Measurements from ENCODE around the gene ZNF652.
A peak's percentile ranks its signal among the peaks of the same experiment; 100 is the strongest.

The ZNF652 gene

DNA sequence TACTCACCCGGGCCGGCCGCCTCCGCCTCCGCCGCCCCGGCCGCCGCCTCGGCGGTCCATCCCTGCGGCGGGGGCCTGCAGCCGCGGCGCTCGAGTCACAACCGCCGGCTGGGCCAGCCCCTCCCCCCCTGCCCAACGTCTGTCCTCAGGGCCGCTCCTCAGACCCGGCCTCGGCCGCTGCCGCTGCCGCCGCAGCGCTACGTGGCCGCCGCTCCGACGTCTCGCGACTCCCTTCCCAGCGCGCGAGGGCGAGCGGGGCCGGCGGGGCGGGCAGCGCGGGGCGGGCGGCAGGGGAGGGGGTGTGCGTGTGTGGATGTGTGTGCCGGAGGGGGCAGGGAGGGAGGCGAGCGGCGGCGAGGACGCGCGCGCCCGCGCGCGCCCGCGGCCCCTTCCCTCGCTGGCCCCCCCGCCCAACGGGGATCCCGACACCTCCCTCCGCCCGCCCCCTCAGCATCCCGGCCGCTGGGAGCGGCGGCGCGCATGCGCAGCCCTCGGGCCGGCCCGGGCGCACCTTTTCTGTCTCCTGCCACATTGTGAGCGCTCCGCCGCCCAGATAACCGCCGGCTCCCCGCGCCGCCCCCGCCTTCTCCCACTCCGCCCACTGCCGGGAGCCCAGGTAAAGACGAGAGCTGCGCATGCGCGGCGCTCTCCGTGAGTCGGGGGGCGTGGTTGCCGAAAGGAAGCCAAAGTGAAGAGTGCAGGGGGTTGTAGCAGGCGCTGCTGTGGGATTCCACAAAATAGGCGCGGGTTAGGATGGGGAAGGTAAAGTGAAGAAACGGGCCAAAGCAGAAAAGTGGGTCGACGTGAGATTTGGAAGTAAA is at the start of gene ZNF652:
ZNF652 (minus strand) TSS at position 349 of the 821 bp plus-strand sequence. CDS start 44,525 bp downstream, outside the sequence.
- peaks cover 50% of the 10 kb centered on the region for H3K4me1 Mint-ChIP-seq
- H3K27ac Mint-ChIP-seq, result peak within 1 kb of the TSS; percentile 82 to 95
- H3K4me3 Mint-ChIP-seq, result peak within 1 kb of the TSS; percentile 79 to 92
- H3K9me3 Mint-ChIP-seq, result no peaks in the 10 kb centered on the region
- H3K27me3 Mint-ChIP-seq, result no peaks in the 10 kb centered on the region
- DNase-seq (peak; percentile 87 to 91), ATAC-seq (peak; percentile 75)

DNA sequence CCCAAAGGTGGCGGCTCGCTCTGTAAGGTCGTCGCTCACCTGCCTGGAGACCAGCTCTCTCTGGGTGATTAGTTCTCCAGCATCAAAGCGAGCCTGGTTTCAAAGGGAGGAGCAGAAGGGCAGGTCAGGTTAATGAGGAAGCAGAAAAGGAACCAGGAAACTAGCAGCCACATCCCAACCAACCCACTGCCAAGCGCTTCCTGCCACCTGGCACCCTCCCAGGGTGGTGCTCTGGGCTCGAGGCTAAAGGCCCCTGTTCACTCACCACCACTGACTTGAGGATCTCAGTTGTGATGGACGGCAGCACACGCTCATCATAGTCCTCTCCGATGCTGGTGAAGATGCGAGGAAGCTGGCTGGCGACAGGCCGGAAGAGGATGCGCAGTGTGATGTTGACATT is 47.0 kb upstream of the ZNF652 start:
- Mint-ChIP-seq H3K9me3 (no peaks in the 10 kb centered on the region), H3K4me3 (no peak overlapping the region), H3K27me3 (no peaks in the 10 kb centered on the region), H3K4me1 (peaks cover 68% of the 10 kb centered on the region), H3K27ac (no peak overlapping the region)
- DNase-seq (no peak), ATAC-seq (no peak)

DNA sequence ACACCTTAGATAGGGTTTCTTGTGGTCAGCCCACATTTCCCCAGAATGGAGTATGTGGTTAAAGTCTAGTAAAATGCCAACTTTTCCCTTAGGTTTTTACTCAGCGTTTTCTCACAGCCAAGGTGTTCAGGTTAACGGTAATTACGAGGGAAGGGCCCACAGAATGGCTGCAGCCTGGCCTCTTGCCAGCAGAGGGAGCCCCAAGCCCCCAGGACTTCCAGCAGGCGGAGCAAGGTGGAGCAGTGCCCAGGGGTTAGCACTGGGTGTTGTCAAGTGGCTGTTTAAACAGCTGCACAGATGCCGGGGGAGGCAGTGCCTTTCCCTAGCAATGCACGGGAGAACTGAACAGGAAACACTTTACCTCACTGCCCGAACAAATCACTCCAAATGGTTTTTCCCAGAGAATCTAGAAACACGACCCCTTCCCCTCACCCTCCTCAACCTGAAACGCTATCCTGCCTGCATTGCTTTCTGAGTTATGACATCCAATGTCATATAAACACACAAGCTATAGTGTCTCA is 46.0 kb upstream of the ZNF652 start:
- DNase-seq, result peak; percentile 84 to 85
- ATAC-seq, result peak; percentile 93
- Mint-ChIP-seq H3K9me3 (no peaks in the 10 kb centered on the region), H3K27me3 (no peaks in the 10 kb centered on the region), H3K4me3 (no peak overlapping the region), H3K4me1 (peaks cover 65% of the 10 kb centered on the region), H3K27ac (no peak overlapping the region)

DNA sequence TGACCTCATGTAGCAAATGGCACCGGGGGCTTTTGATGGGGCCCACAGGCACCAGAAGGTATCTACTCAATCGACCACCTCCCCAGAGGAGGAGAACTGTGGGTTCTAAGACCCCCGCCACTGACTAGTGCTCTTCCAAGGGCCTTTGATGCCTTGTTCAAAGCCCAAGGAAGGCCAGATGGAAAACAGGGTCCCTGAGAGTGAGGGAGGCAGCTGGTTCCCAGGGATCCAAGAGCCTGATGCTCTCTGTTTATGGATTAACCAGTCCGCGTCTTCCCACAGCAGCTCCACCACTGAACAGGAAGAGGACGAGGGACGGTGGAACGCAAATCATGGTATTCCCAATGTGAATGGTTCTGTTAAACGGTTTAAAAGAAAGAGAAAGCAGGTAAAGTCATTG is 45.0 kb upstream of the ZNF652 start:
- Mint-ChIP-seq H3K4me3 (no peak overlapping the region), H3K27ac (no peak overlapping the region), H3K9me3 (no peaks in the 10 kb centered on the region), H3K4me1 (peaks cover 63% of the 10 kb centered on the region), H3K27me3 (no peaks in the 10 kb centered on the region)
- DNase-seq (no peak), ATAC-seq (no peak)

DNA sequence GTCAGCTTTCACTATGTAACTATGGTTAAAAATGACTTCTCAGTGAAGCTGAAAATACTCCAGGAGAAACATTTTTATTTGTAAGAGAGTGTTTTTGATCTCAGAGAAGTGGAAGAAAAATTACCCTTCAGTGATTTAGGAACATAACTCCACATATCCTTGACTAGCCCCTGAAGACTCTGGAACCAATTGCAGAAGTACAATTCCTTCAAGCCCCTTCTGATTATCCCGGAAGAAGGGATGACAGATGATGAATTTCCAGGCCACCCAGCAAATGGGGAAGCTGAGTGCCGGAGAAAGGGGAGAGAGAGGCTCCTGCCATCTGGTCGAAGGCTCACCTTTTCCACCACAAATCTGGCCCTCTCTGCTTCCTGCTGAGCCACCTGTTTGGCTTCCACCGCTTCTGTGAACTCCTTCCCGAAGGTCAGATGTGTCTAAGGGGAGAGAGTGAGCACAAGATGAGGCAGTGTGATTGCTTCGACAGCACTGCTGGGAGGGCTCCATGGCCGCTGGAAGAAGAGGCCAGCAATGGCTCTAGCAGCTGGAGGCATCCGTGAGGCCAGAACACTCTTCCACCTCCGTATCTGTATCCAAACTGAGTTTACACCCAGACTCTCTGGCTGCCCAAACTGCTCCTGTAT is 44.5 kb upstream of the ZNF652 start:
- Mint-ChIP-seq H3K27me3 (no peaks in the 10 kb centered on the region), H3K4me1 (peaks cover 57% of the 10 kb centered on the region), H3K27ac (no peak overlapping the region), H3K9me3 (no peaks in the 10 kb centered on the region), H3K4me3 (no peak overlapping the region)
- DNase-seq, result no peak
- ATAC-seq, result no peak

DNA sequence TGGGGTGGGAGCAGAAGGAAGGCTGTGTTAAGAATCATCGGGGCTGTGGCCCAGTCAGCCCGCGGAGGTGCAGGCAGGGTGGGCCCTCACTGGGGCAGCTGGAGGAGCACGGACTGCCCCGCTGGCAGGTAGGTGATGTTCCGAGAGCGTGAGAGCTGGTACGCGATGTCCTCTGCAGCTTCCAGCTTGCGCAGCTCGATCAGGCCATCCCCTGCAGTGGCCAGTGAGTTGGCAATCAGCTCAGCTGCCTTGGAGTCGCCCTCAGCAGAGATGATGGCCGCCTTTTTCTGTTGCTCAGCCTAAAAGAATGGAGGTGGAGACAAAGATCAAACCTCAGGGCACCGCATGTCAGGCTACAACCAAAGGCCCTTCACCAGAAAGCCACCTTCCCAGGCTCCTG is 42.9 kb upstream of the ZNF652 start:
- DNase-seq (no peak), ATAC-seq (no peak)
- H3K4me1 Mint-ChIP-seq, result peaks cover 54% of the 10 kb centered on the region
- H3K4me3 Mint-ChIP-seq, result no peak overlapping the region
- H3K27me3 Mint-ChIP-seq, result no peaks in the 10 kb centered on the region
- H3K27ac Mint-ChIP-seq, result no peak overlapping the region
- H3K9me3 Mint-ChIP-seq, result no peaks in the 10 kb centered on the region

DNA sequence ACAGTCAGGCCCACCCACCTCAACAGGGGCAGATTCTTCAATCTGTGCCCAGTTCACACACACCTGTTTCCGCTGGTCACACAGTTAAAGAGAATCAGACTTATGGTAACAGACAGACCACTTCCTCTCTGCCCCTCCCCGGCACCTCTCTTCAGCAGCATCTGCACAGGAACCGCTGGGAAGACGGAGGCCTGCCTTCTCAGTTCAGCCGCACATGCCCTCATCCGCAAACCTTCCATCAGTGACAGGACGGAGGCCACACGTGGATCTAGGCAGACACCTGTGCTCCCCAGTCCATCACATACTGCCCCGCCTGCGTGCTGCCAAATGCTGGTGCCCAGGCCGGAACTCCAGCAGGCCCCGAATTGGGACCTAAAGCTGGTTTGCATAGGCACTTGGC is 42.3 kb upstream of the ZNF652 start:
- H3K27me3 Mint-ChIP-seq, result no peaks in the 10 kb centered on the region
- no peak overlapping the region for H3K27ac Mint-ChIP-seq
- ATAC-seq, result peak; percentile 70
- peaks cover 53% of the 10 kb centered on the region for H3K4me1 Mint-ChIP-seq
- H3K9me3 Mint-ChIP-seq, result no peaks in the 10 kb centered on the region
- H3K4me3 Mint-ChIP-seq, result no peak overlapping the region
- peak in 1 of 2 donors; percentile 25 for DNase-seq

DNA sequence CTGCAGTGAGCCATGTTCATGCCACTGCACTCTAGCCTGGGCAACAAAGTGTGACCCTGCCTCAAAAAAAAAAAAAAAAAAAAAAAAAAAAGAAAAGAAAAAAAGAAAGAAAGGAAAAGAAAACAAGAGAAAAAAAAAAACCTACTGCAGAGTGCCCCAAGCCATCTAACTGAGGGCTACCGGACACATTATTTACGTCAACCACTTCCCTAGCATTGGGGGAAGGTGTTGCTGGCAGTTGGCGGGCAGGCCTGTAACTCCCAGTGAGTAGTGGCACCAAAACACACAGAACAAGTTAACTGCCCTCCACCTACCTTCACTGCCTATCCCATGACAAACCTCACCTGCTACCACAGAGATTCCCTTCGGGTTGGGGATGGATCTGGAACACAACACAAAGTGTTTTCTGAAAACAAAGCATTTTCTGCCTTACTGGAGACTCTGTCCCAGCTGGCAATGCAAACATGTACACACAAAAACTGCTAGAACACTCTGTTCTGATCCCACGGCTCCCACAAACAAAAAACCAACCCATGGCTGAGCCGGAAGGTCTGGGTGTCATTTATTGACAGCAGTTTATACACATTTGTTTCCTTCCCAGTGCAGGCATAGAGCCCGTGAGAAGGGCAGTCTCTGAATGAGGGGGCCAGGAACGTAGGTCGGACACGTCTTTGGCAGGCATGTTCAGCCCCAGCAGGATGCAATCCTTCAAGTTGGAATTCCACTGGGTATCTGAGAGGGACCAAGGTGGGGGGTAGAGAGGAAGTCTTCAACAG is 41.7 kb upstream of the ZNF652 start:
- DNase-seq, result no peak
- no peaks in the 10 kb centered on the region for H3K27me3 Mint-ChIP-seq
- H3K9me3 Mint-ChIP-seq, result no peaks in the 10 kb centered on the region
- ATAC-seq, result no peak
- peaks cover 46% of the 10 kb centered on the region for H3K4me1 Mint-ChIP-seq
- no peak overlapping the region for H3K27ac Mint-ChIP-seq
- H3K4me3 Mint-ChIP-seq, result no peak overlapping the region

DNA sequence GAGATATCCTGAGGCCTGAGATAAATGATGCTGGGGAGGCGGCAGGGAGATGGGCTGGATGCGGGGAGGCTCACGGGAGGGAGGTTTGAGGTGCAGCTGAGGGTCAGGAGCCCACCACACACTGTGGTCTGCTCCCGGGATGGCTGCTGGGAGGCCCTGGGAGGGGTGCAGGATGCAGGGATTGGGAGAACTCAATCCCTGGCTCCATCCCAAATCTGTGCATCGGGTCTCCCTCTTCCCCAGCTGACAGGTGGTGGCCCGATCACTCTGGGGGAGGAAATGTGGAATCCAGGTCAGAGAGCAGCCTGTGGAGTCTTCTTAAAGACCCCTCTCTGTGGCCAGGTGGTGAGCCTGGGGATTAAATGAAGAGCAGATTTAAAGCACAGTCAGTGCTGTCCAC is 40.7 kb upstream of the ZNF652 start:
- Mint-ChIP-seq H3K4me1 (peaks cover 37% of the 10 kb centered on the region), H3K4me3 (no peak overlapping the region), H3K9me3 (no peaks in the 10 kb centered on the region), H3K27me3 (no peaks in the 10 kb centered on the region), H3K27ac (no peak overlapping the region)
- DNase-seq (no peak), ATAC-seq (no peak)

DNA sequence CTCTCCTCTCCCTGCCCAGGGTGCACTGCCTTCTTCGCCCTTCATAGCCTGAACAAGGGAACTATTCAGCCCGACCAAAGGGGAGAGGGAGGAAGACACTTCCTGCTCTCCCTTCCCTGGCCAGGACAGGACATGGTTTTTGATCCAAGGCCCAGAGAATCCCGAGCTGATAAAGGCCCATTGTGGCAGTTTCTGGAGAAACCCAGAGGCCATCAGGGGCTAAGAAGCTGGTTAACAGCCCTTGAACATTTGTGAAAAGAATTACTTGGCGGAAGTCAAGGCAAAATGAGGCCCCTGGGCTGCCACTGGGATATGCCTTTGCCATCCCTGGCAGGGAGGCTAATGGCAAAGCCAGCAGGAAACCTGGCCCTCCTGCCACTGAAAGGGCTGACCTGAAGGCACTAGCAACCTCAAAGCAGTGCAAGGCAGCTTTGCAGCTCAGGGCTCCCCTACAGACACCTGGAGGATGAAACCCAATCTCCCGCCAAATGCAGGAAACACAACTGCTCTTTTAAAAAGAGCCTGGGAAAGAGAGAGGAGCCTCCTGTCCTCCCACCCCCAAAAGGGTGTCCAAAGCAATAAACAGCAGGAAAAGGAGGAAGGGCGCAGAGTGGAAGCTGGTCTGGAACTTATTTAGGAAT is 40.0 kb upstream of the ZNF652 start:
- no peaks in the 10 kb centered on the region for H3K27me3 Mint-ChIP-seq
- H3K4me1 Mint-ChIP-seq, result peaks cover 35% of the 10 kb centered on the region
- no peak overlapping the region for H3K4me3 Mint-ChIP-seq
- H3K27ac Mint-ChIP-seq, result no peak overlapping the region
- ATAC-seq (no peak), DNase-seq (no peak)
- H3K9me3 Mint-ChIP-seq, result no peaks in the 10 kb centered on the region

DNA sequence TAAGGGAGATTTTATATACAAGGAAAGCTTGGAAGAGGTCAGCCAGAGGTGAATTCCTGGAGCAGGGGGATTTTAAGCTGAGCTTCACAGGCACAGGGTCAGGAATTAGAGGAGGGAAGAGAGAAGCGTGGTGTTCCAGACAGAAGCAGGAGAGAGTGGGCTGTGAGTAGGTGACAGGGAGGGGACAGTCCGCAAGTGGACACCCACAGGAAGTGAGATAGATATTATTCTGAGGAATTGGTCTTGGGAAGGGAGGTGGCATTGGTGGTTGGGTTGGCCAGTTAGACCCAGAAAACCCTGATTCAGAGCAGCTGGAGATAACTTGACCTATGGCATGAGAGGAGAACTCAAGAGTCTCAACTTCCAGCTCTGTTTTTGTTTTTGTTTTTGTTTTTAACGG is 37.9 kb upstream of the ZNF652 start:
- peak overlapping the region in 1 of 2 donors; percentile 21 for H3K27ac Mint-ChIP-seq
- peaks cover 16% of the 10 kb centered on the region for H3K4me1 Mint-ChIP-seq
- DNase-seq (no peak), ATAC-seq (no peak)
- no peaks in the 10 kb centered on the region for H3K27me3 Mint-ChIP-seq
- H3K9me3 Mint-ChIP-seq, result no peaks in the 10 kb centered on the region
- H3K4me3 Mint-ChIP-seq, result no peak overlapping the region

DNA sequence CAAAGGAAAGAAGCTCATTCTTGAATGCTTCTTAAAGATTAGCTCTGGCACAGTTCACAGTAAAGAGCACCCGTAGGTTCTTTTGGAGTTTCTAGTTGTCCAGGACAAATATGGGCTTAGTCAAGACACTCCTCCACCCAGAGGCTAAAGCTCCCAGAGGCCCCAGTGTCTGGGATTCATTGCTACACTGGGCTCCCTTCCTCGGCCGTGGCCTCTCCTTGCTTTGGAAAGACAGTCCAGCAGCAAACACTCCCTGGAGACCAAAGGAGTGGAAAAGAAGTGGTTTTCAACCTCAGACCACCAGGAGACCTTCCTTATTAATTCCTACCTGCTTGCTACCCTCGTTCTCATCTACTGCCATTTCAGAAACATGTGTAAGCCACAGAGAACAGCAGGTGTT is 35.5 kb upstream of the ZNF652 start:
- H3K27ac Mint-ChIP-seq, result no peak overlapping the region
- no peaks in the 10 kb centered on the region for H3K9me3 Mint-ChIP-seq
- DNase-seq (no peak), ATAC-seq (no peak)
- peaks cover 14% of the 10 kb centered on the region for H3K4me1 Mint-ChIP-seq
- H3K27me3 Mint-ChIP-seq, result no peaks in the 10 kb centered on the region
- H3K4me3 Mint-ChIP-seq, result no peak overlapping the region

DNA sequence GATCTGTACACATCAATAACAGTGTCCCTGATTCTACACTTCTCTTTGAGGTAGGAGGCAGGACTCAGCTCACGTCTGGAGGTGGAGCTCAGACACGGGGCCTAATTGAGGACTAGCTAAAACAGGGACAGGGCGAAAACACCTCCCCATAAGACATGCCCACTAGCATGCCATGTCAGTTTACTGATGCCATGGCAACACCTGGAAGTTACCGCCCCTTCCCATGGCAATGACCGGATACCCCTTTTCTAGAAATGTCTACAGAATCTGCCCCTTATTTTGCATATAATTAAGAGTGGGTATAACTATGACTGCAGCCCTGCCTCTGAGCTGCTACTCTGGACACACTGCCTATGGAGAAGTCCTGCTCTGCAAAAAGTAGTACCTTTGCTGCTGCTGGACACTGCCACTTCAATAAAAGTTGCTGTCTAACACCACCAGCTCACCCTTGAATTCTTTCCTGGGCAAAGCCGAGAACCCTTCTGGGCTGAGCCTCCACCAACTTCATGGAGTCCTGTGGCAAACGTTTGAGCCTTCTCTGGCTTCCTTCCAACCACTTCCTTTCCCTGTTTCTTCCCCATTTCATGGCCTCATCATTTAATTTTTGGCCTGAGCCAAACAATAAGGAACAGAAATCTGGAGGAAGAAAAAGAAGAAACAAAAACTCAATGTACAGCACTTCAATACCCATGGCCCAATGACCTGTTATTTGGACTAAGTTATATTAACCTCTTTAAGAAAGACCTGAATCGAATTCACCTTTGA is 31.6 kb upstream of the ZNF652 start:
- DNase-seq, result no peak
- Mint-ChIP-seq H3K4me3 (no peak overlapping the region), H3K4me1 (peaks cover 41% of the 10 kb centered on the region), H3K27me3 (no peaks in the 10 kb centered on the region), H3K27ac (peak overlapping the region in 1 of 2 donors; percentile 63), H3K9me3 (no peaks in the 10 kb centered on the region)
- ATAC-seq, result no peak

DNA sequence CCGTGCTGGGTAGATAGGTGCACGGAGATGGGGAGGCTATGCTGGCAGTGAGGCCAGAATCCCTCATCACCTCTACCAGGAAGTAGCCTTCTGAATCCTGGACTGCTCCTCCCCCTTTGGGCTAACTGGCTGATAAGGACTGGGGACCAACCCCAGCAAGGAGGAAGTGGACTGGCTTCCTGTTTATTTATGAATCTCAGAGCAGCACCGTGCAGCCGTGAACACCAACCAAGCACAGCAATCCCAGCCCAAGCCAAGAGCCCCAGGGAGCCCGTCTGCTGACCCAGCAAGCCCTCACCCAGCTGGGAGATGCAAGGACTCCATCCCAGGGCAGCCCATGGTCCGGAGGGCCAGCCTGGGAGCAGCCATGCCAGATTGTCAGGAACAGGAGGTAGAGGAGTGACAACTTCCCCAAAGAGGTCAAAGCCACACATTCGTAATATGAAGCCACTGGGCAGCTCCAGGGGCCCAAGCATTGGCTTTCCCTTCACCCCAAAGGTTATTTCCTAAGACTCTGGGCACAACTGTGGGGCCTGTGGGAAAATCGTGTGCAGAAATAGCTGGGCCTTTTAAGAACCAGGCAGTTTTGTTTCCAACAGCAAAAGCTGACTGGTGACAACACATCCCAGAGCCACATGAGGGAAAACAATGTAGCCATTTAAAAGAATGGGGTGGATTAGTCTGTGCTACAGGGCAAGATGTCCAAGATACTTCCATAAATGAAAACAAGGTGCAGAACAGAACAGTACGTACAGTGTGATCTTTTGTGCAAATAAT is 28.7 kb upstream of the ZNF652 start:
- ATAC-seq, result peak; percentile 59

More for the DNA sequence above, 28.7 kb upstream of the ZNF652 start:
- Mint-ChIP-seq H3K4me1 (peaks cover 59% of the 10 kb centered on the region), H3K27ac (peak overlapping the region; percentile 96 to 97), H3K4me3 (peak overlapping the region; percentile 80 to 83), H3K9me3 (no peaks in the 10 kb centered on the region), H3K27me3 (no peaks in the 10 kb centered on the region)
- peak in 1 of 2 donors; percentile 30 for DNase-seq

Measured in stimulated activated naive CD8-positive, alpha-beta T cell treated with anti-CD3 and anti-CD28 coated beads, Interleukin-15, amount 100 ng/mL, for 72 hours (primary cell).